ENCODE measurements around the gene HDC.

Gene HDC

DNA sequence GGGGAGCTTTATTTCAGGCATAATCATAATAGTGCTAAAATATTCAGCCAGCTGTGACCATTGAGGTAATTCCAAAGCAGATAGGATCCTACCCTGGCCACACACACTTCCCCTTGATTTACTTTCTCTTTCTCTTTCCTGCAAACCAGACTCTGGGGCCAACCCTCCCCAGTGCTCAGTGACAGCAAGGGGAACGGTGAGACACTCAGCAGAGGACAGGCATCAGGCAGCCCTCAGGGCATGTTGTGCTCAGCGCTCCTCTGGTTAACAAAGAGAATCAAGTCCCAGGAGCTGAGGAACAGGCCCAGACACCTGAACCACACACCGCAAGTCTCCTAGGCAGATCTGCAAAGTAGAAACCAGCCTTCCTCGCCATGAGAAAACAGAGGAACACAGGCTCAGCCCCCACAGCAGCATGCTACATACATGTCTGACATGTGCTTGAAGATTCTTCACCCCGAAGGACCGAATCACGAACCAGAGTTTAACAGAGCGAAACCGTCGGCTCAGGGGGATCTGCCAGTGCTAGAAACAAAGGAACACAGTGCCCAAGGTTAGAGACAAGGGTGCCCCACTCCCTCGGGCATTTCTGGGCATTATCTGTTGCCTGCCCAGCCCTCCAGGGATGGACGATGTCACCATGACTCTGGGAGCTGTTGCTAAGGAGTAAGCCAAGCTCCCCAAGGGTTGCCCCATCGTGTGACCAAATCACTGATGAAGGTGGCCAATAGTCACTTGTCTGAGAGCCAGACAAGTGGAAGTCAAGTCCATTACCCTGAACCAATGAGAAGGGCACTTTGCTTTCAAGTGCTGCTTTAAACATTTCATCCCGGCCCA is 17.5 kb downstream of the HDC start:
- no peak for DNase-seq (ENCODE audit: extremely low read depth, low read depth)
- TF ChIP-seq, protein P1, sequence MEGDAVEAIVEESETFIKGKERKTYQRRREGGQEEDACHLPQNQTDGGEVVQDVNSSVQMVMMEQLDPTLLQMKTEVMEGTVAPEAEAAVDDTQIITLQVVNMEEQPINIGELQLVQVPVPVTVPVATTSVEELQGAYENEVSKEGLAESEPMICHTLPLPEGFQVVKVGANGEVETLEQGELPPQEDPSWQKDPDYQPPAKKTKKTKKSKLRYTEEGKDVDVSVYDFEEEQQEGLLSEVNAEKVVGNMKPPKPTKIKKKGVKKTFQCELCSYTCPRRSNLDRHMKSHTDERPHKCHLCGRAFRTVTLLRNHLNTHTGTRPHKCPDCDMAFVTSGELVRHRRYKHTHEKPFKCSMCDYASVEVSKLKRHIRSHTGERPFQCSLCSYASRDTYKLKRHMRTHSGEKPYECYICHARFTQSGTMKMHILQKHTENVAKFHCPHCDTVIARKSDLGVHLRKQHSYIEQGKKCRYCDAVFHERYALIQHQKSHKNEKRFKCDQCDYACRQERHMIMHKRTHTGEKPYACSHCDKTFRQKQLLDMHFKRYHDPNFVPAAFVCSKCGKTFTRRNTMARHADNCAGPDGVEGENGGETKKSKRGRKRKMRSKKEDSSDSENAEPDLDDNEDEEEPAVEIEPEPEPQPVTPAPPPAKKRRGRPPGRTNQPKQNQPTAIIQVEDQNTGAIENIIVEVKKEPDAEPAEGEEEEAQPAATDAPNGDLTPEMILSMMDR (IDR thresholded peaks at IDR 0.05; ENCODE audit: low read depth, low read length): no peak

- TF ChIP-seq, protein P1 (IDR thresholded peaks at IDR 0.05; ENCODE audit: low read depth, low read length): no peak
Observed at GRCh38 chr15:50246631-50247030, 18.9 kb downstream of the HDC start.

GRCh38 chr15:50244959-50245624 is 20.4 kb downstream of the HDC start:
- no peak for DNase-seq (ENCODE audit: extremely low read depth, low read depth)
- TF ChIP-seq, protein P1 (IDR thresholded peaks at IDR 0.05; ENCODE audit: low read depth, low read length): no peak

More at GRCh38 chr15:50246631-50247030, 18.9 kb downstream of the HDC start:
- DNase-seq (ENCODE audit: extremely low read depth, low read depth): no peak

DNA sequence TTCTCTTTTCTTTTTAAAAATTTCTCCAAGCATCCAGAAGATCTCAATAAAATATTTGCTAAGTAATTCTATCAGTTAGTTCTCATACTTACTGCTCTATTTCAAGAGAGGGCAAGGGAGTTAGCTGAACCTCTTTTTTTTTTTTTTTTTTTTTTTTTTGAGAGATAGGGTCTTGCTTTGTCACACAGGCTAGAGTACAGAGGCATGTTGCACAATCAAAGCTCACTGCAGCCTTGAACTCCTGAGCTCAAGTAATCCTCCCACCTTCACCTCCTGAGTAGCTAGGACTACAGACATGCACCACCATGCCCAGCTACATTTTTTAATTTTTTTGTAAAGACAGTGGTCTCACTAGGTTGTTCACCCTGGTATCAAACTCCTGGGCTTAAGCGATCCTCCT is 21.4 kb downstream of the HDC start:
- TF ChIP-seq, protein P1 (IDR thresholded peaks at IDR 0.05; ENCODE audit: low read depth, low read length): no peak
- no peak for DNase-seq (ENCODE audit: extremely low read depth, low read depth)

GRCh38 chr15:50241684-50242450 is 23.7 kb downstream of the HDC start:
- DNase-seq (ENCODE audit: extremely low read depth, low read depth): no peak
- TF ChIP-seq, protein P1 (IDR thresholded peaks at IDR 0.05; ENCODE audit: low read depth, low read length): no peak; the same call in 1 of the 2 replicates

- TF ChIP-seq, protein P1 (IDR thresholded peaks at IDR 0.05; ENCODE audit: low read depth, low read length): no peak
- DNase-seq (ENCODE audit: extremely low read depth, low read depth): no peak
Observed at GRCh38 chr15:50238255-50238654, 27.3 kb downstream of the HDC start.
